Mesenchymal stem cell (in vitro differentiated cells and primary cell): ENCODE results near the gene FAM193B.

Experiments used
- DNase-seq: peaks from one replicate; pipeline ENCODE4 v3.0.0-alpha.2; 2013
- H2AFZ ChIP-seq: one replicate; pipeline ENCODE4 v1.6.1; 2013; ENCODE audit warnings: low read depth, mild to moderate bottlenecking, control low read depth, inconsistent platforms, low read length, moderate library complexity
- H2AK5ac ChIP-seq: 2 replicates; pipeline ENCODE4 v1.6.1; 2013; ENCODE audit warnings: low read length, moderate library complexity, mild to moderate bottlenecking, inconsistent platforms; ENCODE audit not compliant: severe bottlenecking
- H2BK120ac ChIP-seq: one replicate; pipeline ENCODE4 v1.6.1; 2013; ENCODE audit warnings: low read depth, mild to moderate bottlenecking, inconsistent platforms, low read length, moderate library complexity
- H2BK12ac ChIP-seq, 2 experiments: one replicate each; pipeline ENCODE4 v1.6.1; 2013; ENCODE audit warnings: inconsistent platforms in 2 of 2, low read length in 2 of 2, mild to moderate bottlenecking in 2 of 2, moderate library complexity in 2 of 2, control low read depth in 1 of 2
- H2BK15ac ChIP-seq: one replicate; pipeline ENCODE4 v1.6.1; 2013; ENCODE audit warnings: mild to moderate bottlenecking, low read depth, inconsistent platforms; ENCODE audit not compliant: poor library complexity, severe bottlenecking
- H2BK5ac ChIP-seq: 2 replicates; pipeline ENCODE4 v1.6.1; 2013; ENCODE audit warnings: low read depth, mild to moderate bottlenecking, low read length, control low read depth, inconsistent platforms; ENCODE audit not compliant: poor library complexity, severe bottlenecking
- H3K14ac ChIP-seq, 2 experiments: one replicate each; pipeline ENCODE4 v1.6.1; 2013; ENCODE audit warnings: inconsistent platforms in 2 of 2, low read length in 2 of 2, control low read depth in 1 of 2, mild to moderate bottlenecking in 1 of 2, moderate library complexity in 1 of 2
- H3K18ac ChIP-seq, 2 experiments: one replicate each; pipeline ENCODE4 v1.6.1; 2013; ENCODE audit warnings: inconsistent platforms in 2 of 2, low read length in 2 of 2, control low read depth in 1 of 2, low read depth in 1 of 2, mild to moderate bottlenecking in 1 of 2
- H3K23ac ChIP-seq, 2 experiments: one replicate each; pipeline ENCODE4 v1.6.1; 2013; ENCODE audit warnings: inconsistent platforms in 2 of 2, low read length in 2 of 2, mild to moderate bottlenecking in 2 of 2, moderate library complexity in 2 of 2, control low read depth in 1 of 2
- H3K27ac ChIP-seq: 2 replicates; pipeline ENCODE4 v1.5.1; 2013; ENCODE audit warnings: mild to moderate bottlenecking, moderate library complexity, low read length, control low read depth, inconsistent platforms; ENCODE audit not compliant: poor library complexity, severe bottlenecking
- H3K27me3 ChIP-seq, 2 experiments: 2 replicates each; pipeline versions ENCODE4 v1.6.1 to v1.7.0; 2013; ENCODE audit warnings: low read length in 2 of 2, mild to moderate bottlenecking in 2 of 2, moderate library complexity in 2 of 2, control low read depth in 1 of 2, inconsistent platforms in 1 of 2; ENCODE audit not compliant: control insufficient read depth in 1 of 2, insufficient read depth in 1 of 2
- H3K36me3 ChIP-seq, 2 experiments: 2 replicates each; pipeline versions ENCODE4 v1.6.1 to v1.7.0; 2013; ENCODE audit warnings: low read length in 2 of 2, control low read depth in 1 of 2, inconsistent platforms in 1 of 2, low read depth in 1 of 2, mild to moderate bottlenecking in 1 of 2; ENCODE audit not compliant: insufficient read depth in 2 of 2, control insufficient read depth in 1 of 2
- H3K4ac ChIP-seq, 2 experiments: one replicate each; pipeline ENCODE4 v1.6.1; 2013; ENCODE audit warnings: inconsistent platforms in 2 of 2, low read length in 2 of 2, mild to moderate bottlenecking in 2 of 2, moderate library complexity in 2 of 2, control low read depth in 1 of 2, low read depth in 1 of 2
- H3K4me1 ChIP-seq: 2 replicates; pipeline ENCODE4 v1.6.1; 2013; ENCODE audit warnings: low read depth, low read length, control low read depth; ENCODE audit not compliant: control insufficient read depth, insufficient read depth
- H3K4me2 ChIP-seq: 2 replicates; pipeline ENCODE4 v1.6.1; 2013; ENCODE audit warnings: low read length, mild to moderate bottlenecking, inconsistent platforms; ENCODE audit not compliant: poor library complexity, severe bottlenecking
- H3K4me3 ChIP-seq, 2 experiments: 2 replicates each; pipeline versions ENCODE4 v1.5.1 to v1.7.0; 2013; ENCODE audit warnings: low read length in 2 of 2, mild to moderate bottlenecking in 2 of 2, control low read depth in 1 of 2, low read depth in 1 of 2; ENCODE audit not compliant: insufficient read depth in 1 of 2
- H3K79me1 ChIP-seq: replicated peaks from 2 replicates; pipeline ENCODE4 v1.6.1; 2013; ENCODE audit warnings: mild to moderate bottlenecking, control low read depth, low read length, inconsistent platforms; ENCODE audit not compliant: poor library complexity, severe bottlenecking
- H3K9ac ChIP-seq: 2 replicates; pipeline ENCODE4 v1.7.0; 2013; ENCODE audit warnings: mild to moderate bottlenecking, low read length, moderate library complexity
- H3K9me3 ChIP-seq: 2 replicates; pipeline ENCODE4 v1.7.0; 2013; ENCODE audit warnings: mild to moderate bottlenecking, low read length; ENCODE audit not compliant: control insufficient read depth
- H4K8ac ChIP-seq: one replicate; pipeline ENCODE4 v1.6.1; 2013; ENCODE audit warnings: inconsistent platforms, mild to moderate bottlenecking, low read length, moderate library complexity
- H4K91ac ChIP-seq: one replicate; pipeline ENCODE4 v1.6.1; 2013; ENCODE audit warnings: mild to moderate bottlenecking, low read length, inconsistent platforms
- WGBS: methylation state at CpG from one replicate; pipeline ENCODE4 v1.1.7; 2013; ENCODE audit warnings: mixed read lengths; 5-methylcytosine and 5-hydroxymethylcytosine counted together

FAM193B gene

DNA sequence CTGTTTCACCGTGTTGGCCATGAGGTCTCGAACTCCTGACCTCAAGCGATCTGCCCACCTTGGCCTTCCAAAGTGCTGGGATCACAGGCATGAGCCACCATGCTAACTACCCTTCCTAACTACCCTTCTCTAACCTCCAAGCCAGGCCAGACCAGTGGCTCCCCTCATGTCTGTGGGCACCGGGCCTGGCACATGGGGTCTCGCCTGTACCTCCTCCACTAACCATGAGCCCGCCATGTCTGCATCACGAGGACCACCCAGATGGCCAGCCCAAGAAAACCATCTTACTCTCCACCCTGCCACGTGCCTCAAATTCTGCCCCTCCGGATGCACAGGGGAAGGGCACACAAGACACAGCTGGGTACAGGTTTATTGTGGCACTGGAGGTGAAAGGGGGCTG, 71.3 kb downstream of the FAM193B start:
- no peak overlapping the region for H2BK12ac ChIP-seq
- no peaks in the 10 kb centered on the region for H3K27me3 ChIP-seq
- no peak overlapping the region for H3K4me2 ChIP-seq
- H3K4me3 ChIP-seq = no peak overlapping the region
- WGBS = 99% methylated on average over 7 of the region's 9 CpGs
- H3K27ac ChIP-seq = peak overlapping the region; percentile 45
- no peak overlapping the region for H4K91ac ChIP-seq
- H2AFZ ChIP-seq = no peak overlapping the region
- no peak overlapping the region for H3K4ac ChIP-seq
- H3K9ac ChIP-seq = no peak overlapping the region
- H3K18ac ChIP-seq = no peak overlapping the region
- H2BK15ac ChIP-seq = no peak overlapping the region
- DNase-seq = no peak
- peaks cover 57 to 80% of the 10 kb centered on the region in 2 experiments for H3K36me3 ChIP-seq
- no peak overlapping the region for H2BK120ac ChIP-seq
- peak overlapping the region in 1 of 2 experiments; percentile 2 for H3K14ac ChIP-seq
- peaks cover 69% of the 10 kb centered on the region for H3K4me1 ChIP-seq
- H3K79me1 ChIP-seq = peaks cover 9% of the 10 kb centered on the region
- H2AK5ac ChIP-seq = no peak overlapping the region
- H2BK5ac ChIP-seq = no peak overlapping the region
- H4K8ac ChIP-seq = no peak overlapping the region
- no peaks in the 10 kb centered on the region for H3K9me3 ChIP-seq
- no peak overlapping the region for H3K23ac ChIP-seq

DNA sequence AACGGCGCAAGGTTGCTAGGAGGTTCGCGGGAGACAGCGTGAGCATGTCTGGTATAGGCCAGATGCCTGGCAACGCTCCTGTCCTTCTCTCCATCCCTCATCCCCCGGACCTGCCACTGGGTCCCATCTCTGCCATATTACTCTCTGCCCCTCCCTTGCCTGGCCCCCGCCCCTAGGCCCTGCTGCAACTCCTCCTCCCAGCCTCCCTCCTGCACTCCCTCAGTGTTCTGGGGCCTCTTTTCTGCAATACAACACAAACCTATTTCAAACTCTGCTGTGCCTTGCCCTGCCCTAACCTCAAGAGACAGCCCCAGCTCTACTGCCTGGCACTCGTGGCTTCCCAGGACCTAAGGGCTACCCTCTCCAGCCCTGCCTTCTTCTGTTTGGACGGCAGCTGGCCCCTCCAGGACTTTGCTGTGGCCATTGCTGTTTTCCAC, 72.0 kb downstream of the FAM193B start:
- H3K9me3 ChIP-seq = no peaks in the 10 kb centered on the region
- H3K27ac ChIP-seq = peak overlapping the region; percentile 39
- no peak overlapping the region for H3K4me3 ChIP-seq
- H3K14ac ChIP-seq = no peak overlapping the region
- no peak overlapping the region for H4K91ac ChIP-seq
- 95% methylated on average over 10 of the region's 10 CpGs for WGBS
- H3K4me1 ChIP-seq = peaks cover 68% of the 10 kb centered on the region
- H3K27me3 ChIP-seq = no peaks in the 10 kb centered on the region
- no peak overlapping the region for H3K23ac ChIP-seq
- no peak overlapping the region for H2BK120ac ChIP-seq
- peak overlapping the region in 1 of 2 experiments; percentile 20 for H3K4ac ChIP-seq
- H2BK15ac ChIP-seq = no peak overlapping the region
- H3K4me2 ChIP-seq = no peak overlapping the region
- H2BK5ac ChIP-seq = no peak overlapping the region
- peak overlapping the region; percentile 16 for H4K8ac ChIP-seq
- no peak overlapping the region for H2AFZ ChIP-seq
- H3K18ac ChIP-seq = peak overlapping the region in 1 of 2 experiments; percentile 38
- H2AK5ac ChIP-seq = no peak overlapping the region
- no peak for DNase-seq
- peaks cover 9% of the 10 kb centered on the region for H3K79me1 ChIP-seq
- no peak overlapping the region for H2BK12ac ChIP-seq
- H3K9ac ChIP-seq = no peak overlapping the region
- H3K36me3 ChIP-seq = peaks cover 50 to 74% of the 10 kb centered on the region in 2 experiments

GRCh38 chr5:177479774-177480173, 74.6 kb downstream of the FAM193B start:
- H3K23ac ChIP-seq = no peak overlapping the region
- peak overlapping the region; percentile 84 for H3K27ac ChIP-seq
- H3K79me1 ChIP-seq = peaks cover 6% of the 10 kb centered on the region
- H3K9me3 ChIP-seq = no peaks in the 10 kb centered on the region
- H2BK15ac ChIP-seq = no peak overlapping the region
- H3K4me2 ChIP-seq = no peak overlapping the region
- no peak overlapping the region for H2BK120ac ChIP-seq
- H3K9ac ChIP-seq = peak overlapping the region; percentile 54
- H4K91ac ChIP-seq = no peak overlapping the region
- peak; percentile 85 for DNase-seq
- peak overlapping the region in 1 of 2 experiments; percentile 25 for H3K18ac ChIP-seq
- H2BK12ac ChIP-seq = no peak overlapping the region
- H3K27me3 ChIP-seq = no peaks in the 10 kb centered on the region
- peaks cover 67% of the 10 kb centered on the region for H3K4me1 ChIP-seq
- no peak overlapping the region for H3K14ac ChIP-seq
- 76% methylated on average over 14 of the region's 14 CpGs for WGBS
- H3K36me3 ChIP-seq = peaks cover 28 to 49% of the 10 kb centered on the region in 2 experiments
- no peak overlapping the region for H2AFZ ChIP-seq
- H3K4me3 ChIP-seq = peak overlapping the region in 1 of 2 experiments; percentile 0
- no peak overlapping the region for H2BK5ac ChIP-seq
- no peak overlapping the region for H3K4ac ChIP-seq
- H4K8ac ChIP-seq = no peak overlapping the region
- H2AK5ac ChIP-seq = no peak overlapping the region

DNA sequence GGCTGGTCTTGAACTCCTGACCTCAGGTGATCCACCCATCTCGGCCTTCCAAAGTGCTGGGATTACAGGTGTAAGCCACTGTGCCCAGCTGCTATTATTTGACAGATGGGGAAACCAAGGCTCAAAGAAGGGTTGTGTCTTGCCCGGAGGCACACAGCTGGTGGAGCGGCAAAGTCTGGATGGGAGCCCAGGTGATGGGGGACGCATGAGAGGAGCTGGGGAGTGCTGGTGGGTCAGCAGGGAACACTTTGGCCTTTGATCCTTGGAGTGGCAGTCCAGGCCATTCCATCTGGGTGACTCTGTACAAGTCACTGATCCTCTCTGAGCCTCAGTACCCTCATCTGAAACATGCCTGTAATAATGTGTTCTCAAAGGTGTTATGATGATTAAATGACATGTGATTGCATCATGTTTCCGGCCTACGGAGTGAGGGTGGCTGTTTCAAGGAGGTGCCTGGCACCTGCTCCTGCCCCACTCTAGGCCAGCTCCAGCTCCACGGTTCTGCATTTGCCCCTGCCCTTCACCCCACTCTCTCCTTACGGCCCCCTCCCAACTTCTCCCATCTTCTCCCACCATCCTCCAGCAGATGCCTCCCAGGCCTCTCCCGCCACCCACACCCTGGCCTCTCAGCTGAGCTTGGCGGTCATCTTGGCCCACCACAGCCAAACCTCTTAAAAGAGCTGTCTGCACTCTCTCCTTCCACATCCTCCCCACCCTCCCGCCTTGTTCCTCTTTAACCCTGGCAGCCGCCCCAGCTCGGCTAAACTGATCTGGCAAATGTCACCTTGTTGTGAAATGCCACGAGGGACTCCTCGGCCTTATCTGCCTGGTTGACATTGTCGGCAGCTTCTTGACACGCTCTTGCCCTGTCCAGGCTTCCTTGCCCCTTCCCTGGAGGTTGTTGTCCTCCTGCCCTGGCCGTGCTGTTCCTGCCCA, 75.4 kb downstream of the FAM193B start:
- H4K8ac ChIP-seq = peak overlapping the region; percentile 73
- peak overlapping the region; percentile 75 for H4K91ac ChIP-seq
- peaks cover 20 to 41% of the 10 kb centered on the region in 2 experiments for H3K36me3 ChIP-seq
- H3K9ac ChIP-seq = peak overlapping the region; percentile 54
- peaks cover 65% of the 10 kb centered on the region for H3K4me1 ChIP-seq
- H3K9me3 ChIP-seq = no peaks in the 10 kb centered on the region
- H3K14ac ChIP-seq = no peak overlapping the region
- DNase-seq = peak; percentile 87
- peak overlapping the region; percentile 72 for H2AK5ac ChIP-seq
- H3K18ac ChIP-seq = peak overlapping the region; percentile 9 to 51
- H2BK12ac ChIP-seq = peak overlapping the region in 1 of 2 experiments; percentile 38
- H3K4ac ChIP-seq = no peak overlapping the region
- H2AFZ ChIP-seq = no peak overlapping the region
- H3K4me2 ChIP-seq = no peak overlapping the region
- no peak overlapping the region for H3K4me3 ChIP-seq
- no peaks in the 10 kb centered on the region for H3K27me3 ChIP-seq
- no peak overlapping the region for H2BK15ac ChIP-seq
- H2BK5ac ChIP-seq = peak overlapping the region; percentile 39
- H3K27ac ChIP-seq = peak overlapping the region; percentile 84
- 54% methylated on average over 17 of the region's 18 CpGs for WGBS
- H3K79me1 ChIP-seq = peaks cover 6% of the 10 kb centered on the region
- no peak overlapping the region for H2BK120ac ChIP-seq
- no peak overlapping the region for H3K23ac ChIP-seq
